GM18519 (cell line): ENCODE measurements around the gene EML4.

Source experiments
- ATAC-seq: cut with Tn5 transposase; IDR thresholded peaks from one replicate; pipeline ENCODE4 v1.9.1; 2021; ENCODE audit warnings: mild to moderate bottlenecking, moderate library complexity; ENCODE audit not compliant: unreplicated experiment, low FRiP score

Gene EML4

DNA sequence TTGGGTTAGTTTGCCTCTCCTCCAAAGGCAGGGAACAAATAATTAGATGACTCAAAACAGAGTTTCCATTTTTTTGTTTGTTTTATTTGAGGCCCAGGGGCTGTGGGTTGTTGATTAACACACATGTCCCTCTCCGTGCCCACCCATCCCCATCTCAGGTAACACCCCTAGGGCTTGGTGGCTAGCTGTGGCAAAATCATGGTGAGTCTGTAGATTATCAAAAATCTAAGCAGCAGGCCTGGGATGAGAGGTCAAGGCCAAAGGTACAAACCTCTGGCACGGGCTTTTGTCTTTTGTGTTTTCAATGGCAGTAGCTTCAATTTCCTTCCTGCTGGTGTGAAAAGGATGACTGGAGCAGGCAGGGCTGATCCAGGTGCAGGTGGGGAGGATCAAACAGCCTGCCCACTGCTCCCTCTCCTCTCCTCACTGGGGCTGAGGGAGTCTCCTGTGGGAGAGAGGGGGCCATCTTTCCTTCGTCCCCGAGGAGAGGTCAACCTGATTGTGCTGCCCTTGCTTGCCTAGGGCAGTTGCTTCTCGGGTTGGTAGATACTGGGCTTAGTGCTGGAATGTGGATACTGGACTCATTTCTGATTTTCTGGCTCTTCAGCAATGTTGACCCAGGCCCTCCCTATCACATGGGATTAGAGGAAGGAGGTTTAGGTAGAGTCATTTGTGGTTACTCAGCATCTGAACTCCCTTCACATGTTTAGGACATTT is 31.9 kb upstream of the EML4 start:
- ATAC-seq = no peak

DNA sequence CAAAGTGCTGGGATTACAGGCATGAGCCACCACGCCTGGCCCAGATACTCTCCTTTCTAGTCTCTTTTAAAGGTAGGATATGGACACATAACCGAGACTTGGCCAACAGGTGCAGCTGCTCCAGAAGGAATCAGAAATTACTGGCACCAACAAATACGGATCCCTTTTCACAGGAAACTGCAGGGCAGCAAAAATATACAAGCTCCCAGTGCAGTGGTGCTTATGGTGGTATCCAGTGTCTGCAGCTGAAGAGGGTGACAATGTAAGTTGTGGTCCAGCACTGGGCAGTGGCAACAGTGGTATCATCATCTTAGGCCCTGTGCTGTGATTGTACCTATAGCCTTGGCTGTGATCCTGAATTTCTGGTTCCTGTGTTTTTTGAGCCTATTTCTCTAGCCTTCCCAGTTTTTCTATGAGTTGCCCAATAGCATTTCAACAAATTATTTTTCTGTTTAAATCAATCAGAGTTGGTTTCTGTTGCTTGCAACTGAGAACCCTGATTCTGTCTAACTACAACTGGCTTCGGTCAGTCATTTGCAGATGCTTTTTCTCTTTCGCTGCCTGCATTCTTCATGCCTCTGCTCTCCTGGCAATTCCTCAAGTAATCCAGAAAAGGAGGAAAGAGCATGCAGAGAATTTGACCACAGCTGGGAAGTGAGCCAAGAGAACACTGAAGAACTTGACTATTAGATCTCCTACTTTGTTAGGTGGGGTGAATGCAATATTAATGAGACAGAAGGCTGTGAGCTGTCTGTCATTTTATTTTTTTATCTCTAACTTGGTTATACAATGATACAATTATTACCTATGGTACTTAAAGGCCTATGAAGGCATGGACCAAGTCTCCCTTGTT is 30.8 kb upstream of the EML4 start:
- ATAC-seq = no peak

DNA sequence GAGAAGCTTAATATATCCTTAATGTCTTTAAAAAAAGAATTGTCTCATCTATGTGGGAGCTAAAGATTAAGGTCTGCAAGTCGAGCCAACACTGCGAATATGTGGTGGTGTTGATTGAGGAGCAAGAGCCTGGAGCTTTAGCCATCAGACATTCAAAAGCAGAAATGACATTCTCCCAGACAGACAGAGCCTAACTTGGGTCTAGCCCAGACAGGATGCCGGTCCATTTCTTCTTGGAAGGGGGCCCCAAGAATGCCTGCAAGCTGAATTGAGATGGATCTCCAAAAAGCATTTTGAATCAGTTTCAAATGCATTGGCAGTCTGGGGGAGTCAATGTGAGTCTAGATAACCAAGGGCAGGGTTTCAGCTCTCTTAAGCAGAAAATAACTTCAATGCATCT is 30.1 kb upstream of the EML4 start:
- ATAC-seq = no peak

DNA sequence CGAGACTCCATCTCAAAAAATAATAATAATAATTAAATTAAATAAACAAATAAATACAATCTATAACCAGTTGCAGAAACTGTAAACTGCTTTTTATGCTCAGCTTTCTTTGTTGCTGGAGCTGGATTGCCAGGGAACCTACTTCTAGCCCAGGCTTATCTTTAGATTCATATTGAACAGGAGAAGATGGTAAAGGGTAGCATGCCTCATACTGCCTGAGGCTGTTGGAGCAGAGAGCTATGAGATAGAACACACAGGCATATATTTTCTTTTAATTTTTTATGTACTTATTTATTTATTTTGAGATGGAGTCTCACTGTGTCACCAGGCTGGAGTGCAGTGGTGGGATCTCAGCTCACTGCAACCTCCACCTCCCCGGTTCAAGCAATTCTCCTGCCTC is 28.7 kb upstream of the EML4 start:
- no peak for ATAC-seq

DNA sequence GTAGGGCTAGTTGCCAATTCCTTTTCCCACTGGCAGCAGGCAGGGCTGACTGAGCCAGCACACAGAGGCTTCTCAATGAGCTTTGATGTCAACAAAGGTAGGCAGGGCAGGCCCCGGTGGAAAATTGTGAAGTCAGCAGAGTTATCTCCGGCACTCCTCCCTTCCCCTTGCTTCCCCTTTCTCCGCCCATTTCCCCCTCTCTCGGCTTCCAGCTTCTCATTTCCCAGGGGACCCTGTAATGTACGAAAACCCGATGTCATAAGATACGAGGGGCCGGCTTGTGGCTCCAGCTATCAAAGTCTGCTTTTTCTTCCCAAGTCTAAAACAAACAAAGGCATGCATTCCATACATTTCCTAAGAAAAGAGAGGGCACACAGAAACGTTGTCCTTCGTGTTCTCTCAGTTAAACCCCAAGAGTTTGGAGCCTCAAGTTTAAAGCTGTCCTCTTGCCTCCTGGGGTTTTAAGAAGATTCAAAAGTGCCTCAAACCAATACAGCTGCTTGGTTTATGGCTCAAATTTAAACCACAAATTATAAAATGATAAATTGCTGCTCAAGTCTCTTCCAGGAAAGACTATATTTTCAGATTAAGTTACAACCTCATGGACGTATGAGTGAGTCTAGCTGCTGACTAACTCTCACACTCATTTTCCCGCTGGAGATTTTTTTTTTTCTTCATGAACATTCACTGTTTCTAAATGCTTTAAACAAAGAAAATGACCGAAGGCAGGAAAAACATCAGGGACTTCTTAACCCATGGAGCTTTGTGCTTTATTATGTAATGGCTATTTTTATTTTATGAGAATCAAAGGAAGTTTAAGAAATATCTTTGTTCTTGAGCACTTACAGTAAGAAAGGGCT is 27.2 kb upstream of the EML4 start:
- ATAC-seq = no peak

DNA sequence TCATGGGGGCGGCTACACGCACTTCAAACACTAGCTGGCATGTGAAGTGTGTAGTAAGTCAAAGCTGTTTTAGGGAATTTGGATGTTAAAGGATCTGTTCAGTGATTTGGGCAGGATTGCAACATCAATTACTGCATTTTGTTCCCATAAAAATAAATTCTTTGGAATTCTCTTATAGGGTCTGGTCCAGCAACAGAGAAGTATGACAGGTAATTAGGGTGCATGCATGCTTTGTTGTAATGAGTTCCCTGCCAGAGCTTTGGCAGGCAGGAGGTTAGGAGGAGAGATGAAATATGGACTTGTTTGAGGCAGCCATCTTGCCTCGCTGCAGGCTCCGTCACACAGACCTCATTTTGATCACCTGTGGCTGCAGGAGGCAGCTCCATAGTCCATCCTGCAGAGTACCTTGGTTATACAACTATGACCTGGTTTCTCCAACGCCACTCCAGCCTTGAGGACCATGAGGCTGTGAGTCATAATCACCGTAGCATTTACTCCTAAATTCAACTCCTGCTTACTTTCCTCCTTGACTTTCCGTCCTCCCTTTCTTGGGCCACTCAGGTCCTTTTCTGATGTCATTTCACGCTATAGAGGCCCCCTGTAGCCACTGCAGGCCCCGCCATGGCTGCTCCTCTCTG is 26.5 kb upstream of the EML4 start:
- no peak for ATAC-seq

DNA sequence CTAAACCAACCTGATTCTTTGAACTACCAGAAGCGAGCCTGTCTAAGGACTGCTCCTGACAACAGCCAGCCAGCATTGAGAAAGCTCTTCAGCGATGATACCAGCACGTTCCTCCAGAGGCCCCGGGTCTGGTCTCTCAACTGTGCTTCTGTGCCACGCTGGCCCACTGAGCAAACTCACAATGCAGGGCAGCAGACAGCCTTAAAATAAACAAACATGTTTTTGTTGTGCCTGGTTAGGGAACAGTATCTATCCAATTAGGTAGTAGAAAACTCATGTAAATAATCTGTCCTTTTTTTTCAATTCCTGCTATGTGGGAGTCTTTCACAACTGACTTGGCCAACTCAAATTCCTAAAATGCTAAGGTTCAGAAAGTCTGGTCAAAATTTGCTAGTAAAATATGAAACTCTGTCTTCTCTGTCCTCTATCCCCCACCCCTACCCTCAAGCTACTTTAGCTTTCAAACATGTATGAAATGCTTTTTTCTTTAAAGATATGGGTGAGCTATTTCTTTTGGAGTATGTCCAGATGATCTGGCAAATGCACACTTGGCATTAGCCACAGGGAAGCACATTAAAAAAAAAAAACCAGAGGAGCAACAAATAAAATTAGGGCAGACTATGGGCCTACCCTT is 21.4 kb upstream of the EML4 start:
- no peak for ATAC-seq

DNA sequence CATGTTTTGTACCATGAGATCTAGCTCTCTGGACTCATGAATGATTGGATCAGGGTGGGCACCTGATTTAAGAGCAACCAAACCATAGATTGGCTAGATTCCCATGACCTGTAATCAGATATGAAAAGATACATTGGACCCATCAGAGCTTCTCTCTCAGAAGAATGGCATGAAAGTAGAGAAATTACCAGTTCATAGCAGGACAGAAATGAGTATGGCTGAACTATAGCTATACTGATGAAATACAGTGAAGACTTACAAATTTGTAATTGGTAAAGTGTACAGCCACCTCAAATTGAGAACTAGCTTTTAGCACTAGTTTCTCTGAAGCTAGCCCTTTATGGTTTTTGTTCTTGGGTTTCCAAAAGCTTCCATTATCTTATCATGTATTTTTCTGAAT is 19.0 kb upstream of the EML4 start:
- no peak for ATAC-seq

DNA sequence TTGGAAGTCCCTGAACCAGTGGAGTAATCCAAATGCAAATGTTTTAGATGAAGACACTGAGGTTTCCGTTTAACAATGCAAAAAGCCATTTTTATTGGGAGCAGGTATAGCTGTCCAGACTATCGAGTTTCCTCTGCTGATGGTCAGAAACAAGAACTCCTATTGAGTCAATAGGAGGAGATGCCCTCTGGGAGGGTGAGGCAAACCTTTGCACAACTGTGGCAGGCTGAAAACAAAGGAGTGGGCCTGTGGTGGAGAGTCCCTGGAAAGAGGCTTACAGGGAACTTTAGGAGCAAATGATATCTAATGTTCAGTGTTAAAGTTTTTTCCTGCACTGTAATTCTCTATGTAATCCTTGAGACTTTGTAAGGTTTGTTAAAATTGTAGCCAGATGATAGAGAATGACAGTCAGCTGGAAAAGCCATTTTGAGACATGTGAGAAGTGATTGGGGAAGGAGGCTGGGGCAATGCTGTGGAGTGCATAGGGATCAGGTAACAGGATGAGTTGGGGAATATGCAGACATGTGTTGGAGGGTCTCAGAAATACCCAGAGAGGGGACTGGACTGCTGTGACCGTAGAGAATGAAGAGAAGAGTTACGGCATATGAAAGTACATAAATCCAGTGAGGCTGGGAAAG is 15.1 kb upstream of the EML4 start:
- no peak for ATAC-seq

DNA sequence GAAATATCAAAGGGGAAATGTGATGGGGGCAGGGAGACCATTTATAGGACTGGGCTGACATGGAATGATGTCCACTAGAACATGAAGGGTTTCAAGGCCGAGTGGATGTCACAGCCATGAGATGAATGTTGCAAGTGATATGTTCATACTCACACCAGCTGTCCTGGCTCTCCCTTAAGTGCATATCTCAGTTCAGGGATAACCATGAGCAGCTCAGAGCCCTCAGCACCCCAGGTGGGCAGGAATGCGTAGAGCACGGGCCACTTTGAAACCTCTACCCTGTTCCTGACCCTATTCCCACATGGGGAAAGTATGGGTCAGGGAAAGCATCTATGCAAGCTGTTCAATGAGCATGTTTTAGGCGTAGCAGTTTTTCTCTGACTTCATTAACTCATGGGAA is 12.4 kb upstream of the EML4 start:
- no peak for ATAC-seq

DNA sequence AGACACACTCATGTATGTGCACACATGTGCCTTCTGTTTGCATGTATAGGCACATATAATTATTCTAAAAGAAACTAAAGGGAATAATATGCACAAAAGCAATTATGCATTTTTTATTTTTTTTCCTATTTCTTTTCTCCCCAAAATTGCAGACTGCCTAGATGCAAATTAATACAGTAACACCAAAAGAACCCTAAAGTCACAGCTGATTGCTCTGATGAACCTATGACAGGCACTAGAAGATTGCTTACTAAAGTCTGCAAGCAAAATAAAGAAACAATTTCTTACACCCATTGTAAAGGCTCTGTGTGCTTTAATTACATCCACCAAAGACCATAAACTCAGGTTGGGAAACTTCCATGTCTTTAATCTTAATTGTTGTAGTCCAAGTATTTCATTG is 7.7 kb upstream of the EML4 start:
- ATAC-seq = no peak

DNA sequence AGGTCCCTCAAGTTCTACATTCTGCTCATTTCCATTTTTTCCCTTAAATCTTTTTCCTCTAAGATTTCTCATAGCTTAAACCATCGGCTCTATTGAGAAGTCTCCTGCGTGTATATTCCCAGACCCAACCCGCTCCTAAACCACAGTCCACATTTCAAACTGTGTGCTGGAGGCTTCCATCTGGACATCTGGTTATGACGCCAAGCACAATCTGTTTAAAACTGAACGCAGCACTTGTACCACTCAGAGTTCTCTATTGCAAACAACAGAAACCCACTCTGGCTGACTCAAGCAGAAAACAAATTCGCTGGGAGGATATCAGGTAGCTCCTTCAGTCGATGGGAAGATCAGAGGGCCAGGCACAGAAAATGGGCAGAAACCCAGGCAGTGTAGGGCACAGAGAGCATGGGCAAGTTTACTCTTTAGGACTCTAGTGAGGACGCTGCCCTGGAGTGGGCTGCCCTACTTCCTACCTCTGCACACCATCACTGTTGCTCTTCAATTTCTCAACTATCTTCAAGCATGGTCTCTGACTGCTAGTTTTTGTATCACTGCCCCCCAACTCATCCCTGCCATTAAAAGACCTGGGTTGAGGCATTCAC is 5.6 kb upstream of the EML4 start:
- no peak for ATAC-seq

DNA sequence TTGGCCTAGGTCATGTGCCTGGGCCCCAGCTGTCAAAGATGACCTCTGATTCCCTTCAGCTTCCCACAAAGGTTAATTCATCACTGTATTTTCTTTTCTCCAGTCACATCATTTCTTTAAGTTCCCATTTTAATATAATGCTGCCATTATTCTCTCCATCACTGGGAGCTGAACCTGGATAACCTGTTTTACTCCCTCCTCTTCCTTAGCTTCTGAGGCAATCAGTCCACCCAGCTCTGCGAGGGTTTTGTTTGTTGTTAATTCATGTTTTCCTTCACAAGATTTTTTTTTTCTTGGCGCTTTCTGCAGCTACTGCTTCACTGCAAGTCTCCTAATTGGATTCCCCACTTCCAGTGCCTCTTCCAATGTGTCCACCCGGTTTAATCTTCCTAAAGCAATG is 5.1 kb upstream of the EML4 start:
- no peak for ATAC-seq

DNA sequence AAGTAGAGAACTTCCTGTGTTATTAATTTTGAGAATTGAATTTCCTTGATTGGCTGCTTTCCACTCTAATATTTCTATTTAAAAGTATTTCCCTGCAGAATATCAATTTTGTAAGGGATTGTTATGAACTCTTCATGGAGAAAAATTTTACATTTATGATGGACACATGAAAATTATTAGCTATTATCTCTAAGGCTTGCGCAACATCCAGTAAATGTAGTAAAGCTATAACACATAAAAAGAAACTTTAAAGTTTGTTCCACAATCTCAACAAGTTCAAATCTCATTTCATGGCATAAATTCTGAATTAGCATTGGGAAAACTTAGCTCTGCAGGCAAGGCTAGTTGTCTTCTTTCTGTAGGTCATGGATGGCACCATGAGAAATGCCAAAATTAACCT is 4.2 kb upstream of the EML4 start:
- ATAC-seq = no peak

DNA sequence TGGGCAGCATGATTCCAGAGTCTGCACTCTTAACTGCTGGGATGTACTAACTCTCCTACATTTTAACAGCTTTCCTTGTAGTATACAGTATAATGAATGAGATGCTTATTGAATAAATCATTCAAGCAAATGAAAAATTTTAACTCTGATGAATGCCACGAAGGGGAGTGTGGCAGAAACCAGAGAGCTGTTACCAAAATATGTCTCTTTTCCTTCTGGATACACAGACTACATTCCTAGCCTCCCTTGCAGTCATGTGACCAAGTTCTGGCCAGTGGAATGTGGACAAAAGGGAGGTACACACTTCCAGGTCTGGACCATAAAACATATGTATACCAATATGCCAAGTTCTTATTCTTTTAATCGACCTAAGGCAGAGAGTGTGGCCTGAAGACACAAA is 1.7 kb upstream of the EML4 start:
- ATAC-seq = no peak

DNA sequence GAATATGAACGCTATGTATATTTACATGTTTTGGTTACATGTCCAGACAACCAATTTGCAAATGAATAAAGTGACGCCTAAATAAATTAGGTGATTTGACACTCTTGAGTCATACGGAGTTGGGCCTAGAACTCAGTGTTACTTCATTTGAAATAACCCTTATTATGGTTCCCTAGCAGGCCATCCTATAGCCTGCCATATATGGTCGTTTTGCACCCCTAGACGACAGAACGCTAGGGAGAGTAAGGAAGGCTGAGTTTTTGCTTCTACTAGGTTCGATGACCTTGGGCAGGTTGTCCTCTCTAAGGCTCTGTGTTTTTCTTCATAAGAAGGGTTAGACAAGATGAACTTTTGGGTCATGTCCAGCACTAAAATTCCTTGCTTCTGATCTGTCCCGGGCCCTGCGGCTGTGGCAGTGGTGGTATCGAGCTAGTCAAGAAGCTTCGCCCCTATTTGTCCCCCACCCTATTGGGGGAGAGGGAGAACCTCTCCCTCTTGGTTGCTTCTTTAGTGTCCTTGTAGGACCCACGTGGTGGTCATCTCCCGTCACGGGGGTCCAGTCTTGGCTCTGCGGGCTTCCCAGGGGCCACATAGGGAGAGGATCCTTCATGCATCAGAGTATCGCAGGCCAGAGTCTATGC is 574 bp upstream of the EML4 start:
- ATAC-seq = no peak

DNA sequence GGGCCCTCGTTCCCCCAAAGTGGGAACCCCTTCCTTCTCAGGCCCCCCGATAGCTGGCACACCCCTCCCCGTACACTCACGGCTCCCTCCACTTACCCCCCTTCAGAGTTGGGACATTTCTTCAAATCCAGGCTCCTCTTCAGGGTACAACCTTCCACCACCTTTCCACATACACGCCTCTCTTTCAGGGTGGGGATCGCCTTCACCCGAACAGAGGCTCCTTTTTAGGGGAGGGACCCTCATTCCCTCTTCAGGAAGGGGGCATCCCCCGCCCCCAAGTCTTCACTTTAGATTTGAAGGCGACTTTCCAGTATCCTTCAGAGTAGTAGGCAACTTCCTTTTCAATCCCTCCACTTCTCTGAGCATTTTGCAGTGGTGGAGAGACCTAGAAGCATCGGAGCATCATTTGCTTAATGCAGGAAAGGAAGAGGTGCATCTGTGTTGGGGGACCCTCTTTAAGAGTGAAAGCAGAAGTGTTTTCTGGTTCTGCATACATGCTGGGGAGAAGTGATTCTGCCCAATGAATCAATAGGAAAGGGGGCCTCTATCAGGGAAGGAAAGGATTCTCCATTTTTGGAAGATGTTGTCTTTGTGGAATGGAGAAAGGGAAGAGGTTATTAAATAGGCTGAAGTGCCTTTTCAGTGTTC is 845 bp downstream of the EML4 start:
- ATAC-seq = no peak

DNA sequence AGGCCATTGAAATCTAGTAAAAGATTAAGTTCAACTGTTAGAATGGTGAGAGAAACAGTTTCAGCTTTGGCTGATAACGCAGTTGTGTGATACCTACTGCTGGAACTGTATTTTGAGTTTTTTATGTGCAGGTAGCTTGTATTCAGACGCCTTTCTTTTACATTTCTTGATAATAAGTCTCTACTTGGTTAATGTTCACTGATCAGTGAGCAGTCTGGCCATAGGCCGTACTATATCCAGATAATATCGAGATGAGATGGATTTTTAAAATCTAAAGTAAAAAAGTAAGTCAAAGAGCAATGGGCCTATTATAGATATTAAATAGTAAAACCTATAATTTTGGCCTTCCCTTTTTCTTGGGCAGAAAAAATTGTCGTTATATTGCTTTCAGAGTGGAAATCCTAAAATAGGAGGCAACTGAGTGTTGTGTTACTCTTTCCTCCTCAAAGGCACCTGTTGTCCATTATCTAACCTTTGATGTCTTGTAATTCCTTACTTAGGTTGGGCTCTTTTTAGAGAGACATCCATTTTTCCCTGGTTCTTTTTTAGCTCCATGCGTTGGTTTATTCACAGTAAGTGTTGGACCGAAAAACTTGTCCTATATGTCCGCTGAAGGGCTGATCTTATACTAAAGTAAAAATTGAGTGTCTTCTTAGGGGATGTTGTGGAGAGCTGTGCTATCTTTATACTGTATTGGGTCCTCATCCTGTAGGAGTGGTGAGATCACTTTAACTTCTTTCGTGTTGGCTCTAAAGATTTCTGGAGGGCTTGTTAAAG is 1.7 kb downstream of the EML4 start:
- no peak for ATAC-seq
